Fibroblast of lung (primary cell): ENCODE results near the gene SHC4.

Experiments
- CTCF ChIP-seq, 2 donors: IDR thresholded peaks in 1 of 2; conservative IDR thresholded peaks in 1 of 2; 1 replicate in 1 of 2; 2 replicates in 1 of 2; pipeline ENCODE4 v1.5.1; 2011 to 2012; ENCODE audit warnings: low read length in 2 of 2, control low read depth in 1 of 2, inconsistent platforms in 1 of 2, low read depth in 1 of 2, mild to moderate bottlenecking in 1 of 2
- EZH2 ChIP-seq: IDR thresholded peaks from 2 replicates; pipeline ENCODE4 v1.5.1; 2012; ENCODE audit warnings: low read length, control low read depth, mild to moderate bottlenecking; ENCODE audit errors: missing control alignments

GRCh38 chr15:48905847-48906246 lies 57.9 kb downstream of the SHC4 start:
- no peak for TF ChIP-seq CTCF (conservative IDR thresholded peaks at IDR 0.05 in 1 of 2, IDR thresholded peaks at IDR 0.05 in 1 of 2; ENCODE audit: low read depth in 1 of 2, low read length in 2 of 2)
- no peak for TF ChIP-seq EZH2
